Measurements from ENCODE around the gene OR10A6.
A peak's percentile ranks its signal among the peaks of the same experiment; 100 is the strongest.

Gene OR10A6

GRCh38 chr11:7967097-7967496 lies 36.0 kb upstream of the OR10A6 start:
- no peak for DNase-seq
- WGBS (ENCODE audit: extremely low coverage, insufficient coverage, insufficient read length): no CpG with 5 or more reads among the region's 1 CpG

DNA sequence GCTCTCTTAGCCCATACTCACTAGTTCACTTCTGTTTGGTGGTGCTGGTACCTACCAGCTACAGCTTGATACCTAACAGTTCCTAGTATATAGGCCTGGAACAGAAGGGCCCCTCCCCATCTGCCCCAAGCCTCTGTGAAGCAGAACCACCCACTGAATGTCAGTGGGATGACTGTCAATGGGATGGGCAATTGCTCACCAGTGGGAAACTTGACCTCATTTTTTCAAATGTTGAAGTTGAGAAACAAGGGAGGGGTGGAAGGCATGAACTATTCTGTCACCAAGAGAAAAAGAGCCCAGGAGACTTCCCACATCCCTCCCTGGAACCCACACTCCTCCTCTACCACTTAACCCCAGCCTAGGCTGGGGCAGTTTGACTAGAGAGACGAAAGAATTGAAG lies 34.3 kb upstream of the OR10A6 start, which contains the start of gene NLRP10:
TSS of gene NLRP10 (minus strand) at position 62 of the 400 bp plus-strand sequence. CDS start 1,952 bp downstream, outside the sequence.
- Histone ChIP-seq H3K36me3 (ENCODE audit: control insufficient read depth in 1 of 2, insufficient read depth in 2 of 2, low read length in 2 of 2) (no peaks in the 10 kb centered on the region), H2BK120ac (ENCODE audit: insufficient read depth, low read length, poor library complexity) (peak within 1 kb of the TSS; percentile 14), H3K79me1 (ENCODE audit: low read length) (peaks cover 13% of the 10 kb centered on the region), H3K4me3 (ENCODE audit: low read depth, low read length) (no peak within 1 kb of the TSS), H3K4me2 (ENCODE audit: low read length) (peak within 1 kb of the TSS; percentile 25), H3K4me1 (ENCODE audit: control insufficient read depth in 1 of 2, insufficient read depth in 2 of 2, low read length in 2 of 2) (peaks cover 19 to 30% of the 10 kb centered on the region in 2 experiments), H2BK12ac (ENCODE audit: low read length) (peak within 1 kb of the TSS; percentile 56), H3K23ac (ENCODE audit: low read length) (no peak within 1 kb of the TSS), H3K79me2 (ENCODE audit: control insufficient read depth, insufficient read depth, low read length, poor library complexity) (no peaks in the 10 kb centered on the region), H2BK5ac (ENCODE audit: low read depth, low read length, poor library complexity) (no peak within 1 kb of the TSS), H3K27ac (ENCODE audit: low read depth, low read length) (peak within 1 kb of the TSS; percentile 1), H2AK5ac (ENCODE audit: low read length) (no peak within 1 kb of the TSS), H4K91ac (ENCODE audit: low read depth, low read length) (peak within 1 kb of the TSS; percentile 33), H3K27me3 (ENCODE audit: insufficient read depth, low read length) (no peaks in the 10 kb centered on the region), H3K9ac (ENCODE audit: low read length) (no peak within 1 kb of the TSS), H2AFZ (ENCODE audit: insufficient read depth, low read length, poor library complexity) (no peak within 1 kb of the TSS), H3K4ac (ENCODE audit: low read depth, low read length) (no peak within 1 kb of the TSS), H4K12ac (ENCODE audit: low read depth, low read length) (no peak within 1 kb of the TSS), H3K9me3 (ENCODE audit: insufficient read depth, low read depth, low read length) (no peaks in the 10 kb centered on the region), H3K18ac (ENCODE audit: low read length) (no peak within 1 kb of the TSS), H4K8ac (ENCODE audit: low read depth, low read length) (no peak within 1 kb of the TSS), H3K14ac (ENCODE audit: low read length) (no peak within 1 kb of the TSS)
- DNase-seq: peak in 1 of 2 donors; percentile 20
- WGBS (ENCODE audit: extremely low coverage, insufficient coverage, insufficient read length): no CpG with 5 or more reads among the region's 1 CpG

More at GRCh38 chr11:7967097-7967496, 36.0 kb upstream of the OR10A6 start:
- Histone ChIP-seq H2BK12ac (ENCODE audit: low read length) (peak overlapping the region; percentile 51), H2AFZ (ENCODE audit: insufficient read depth, low read length, poor library complexity) (no peak overlapping the region), H3K14ac (ENCODE audit: low read length) (peak overlapping the region; percentile 19), H4K8ac (ENCODE audit: low read depth, low read length) (peak overlapping the region; percentile 6), H2AK5ac (ENCODE audit: low read length) (peak overlapping the region; percentile 61), H3K4ac (ENCODE audit: low read depth, low read length) (no peak overlapping the region), H3K4me2 (ENCODE audit: low read length) (no peak overlapping the region), H4K12ac (ENCODE audit: low read depth, low read length) (no peak overlapping the region), H3K4me3 (ENCODE audit: low read depth, low read length) (no peak overlapping the region), H2BK120ac (ENCODE audit: insufficient read depth, low read length, poor library complexity) (no peak overlapping the region), H3K23ac (ENCODE audit: low read length) (no peak overlapping the region), H3K9me3 (ENCODE audit: insufficient read depth, low read depth, low read length) (no peaks in the 10 kb centered on the region), H3K27ac (ENCODE audit: low read depth, low read length) (no peak overlapping the region), H3K18ac (ENCODE audit: low read length) (peak overlapping the region; percentile 29), H3K36me3 (ENCODE audit: control insufficient read depth in 1 of 2, insufficient read depth in 2 of 2, low read length in 2 of 2) (no peaks in the 10 kb centered on the region), H3K9ac (ENCODE audit: low read length) (no peak overlapping the region), H3K79me2 (ENCODE audit: control insufficient read depth, insufficient read depth, low read length, poor library complexity) (no peaks in the 10 kb centered on the region), H4K91ac (ENCODE audit: low read depth, low read length) (peak overlapping the region; percentile 33), H3K27me3 (ENCODE audit: insufficient read depth, low read length) (no peaks in the 10 kb centered on the region), H3K4me1 (ENCODE audit: control insufficient read depth in 1 of 2, insufficient read depth in 2 of 2, low read length in 2 of 2) (peaks cover 19 to 30% of the 10 kb centered on the region in 2 experiments), H3K79me1 (ENCODE audit: low read length) (peaks cover 13% of the 10 kb centered on the region), H2BK5ac (ENCODE audit: low read depth, low read length, poor library complexity) (no peak overlapping the region)

DNA sequence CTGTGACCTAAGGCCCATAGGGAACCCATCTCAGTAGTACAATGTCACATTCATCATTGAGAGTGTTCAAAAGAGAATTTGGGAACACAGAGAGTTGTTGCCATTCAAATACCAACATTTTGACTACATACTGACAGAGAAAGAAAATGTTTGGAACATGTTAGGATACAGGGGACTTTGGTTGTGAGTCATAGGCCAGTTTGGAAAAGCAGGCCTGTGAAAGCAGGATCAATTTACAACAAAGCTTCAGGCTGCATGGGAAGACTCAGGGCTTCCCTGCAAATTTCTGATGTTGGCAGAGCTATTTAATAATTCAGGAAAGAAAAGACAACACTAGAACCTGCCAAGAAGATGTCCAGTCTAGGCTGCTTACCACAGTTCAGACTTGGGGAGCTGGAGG lies 33.8 kb upstream of the OR10A6 start:
- peaks cover 11% of the 10 kb centered on the region for H3K79me1 ChIP-seq (ENCODE audit: low read length)
- no peak overlapping the region for H2BK5ac ChIP-seq (ENCODE audit: low read depth, low read length, poor library complexity)
- peak overlapping the region; percentile 25 for H3K4me2 ChIP-seq (ENCODE audit: low read length)
- H3K14ac ChIP-seq (ENCODE audit: low read length): no peak overlapping the region
- no peak overlapping the region for H3K4ac ChIP-seq (ENCODE audit: low read depth, low read length)
- no peak for DNase-seq
- no peaks in the 10 kb centered on the region for H3K36me3 ChIP-seq (ENCODE audit: control insufficient read depth in 1 of 2, insufficient read depth in 2 of 2, low read length in 2 of 2)
- no peak overlapping the region for H4K12ac ChIP-seq (ENCODE audit: low read depth, low read length)
- H3K79me2 ChIP-seq (ENCODE audit: control insufficient read depth, insufficient read depth, low read length, poor library complexity): no peaks in the 10 kb centered on the region
- peak overlapping the region; percentile 33 for H4K91ac ChIP-seq (ENCODE audit: low read depth, low read length)
- no peak overlapping the region for H2BK120ac ChIP-seq (ENCODE audit: insufficient read depth, low read length, poor library complexity)
- no peak overlapping the region for H2AK5ac ChIP-seq (ENCODE audit: low read length)
- H2BK12ac ChIP-seq (ENCODE audit: low read length): peak overlapping the region; percentile 2
- H3K23ac ChIP-seq (ENCODE audit: low read length): no peak overlapping the region
- no peak overlapping the region for H2AFZ ChIP-seq (ENCODE audit: insufficient read depth, low read length, poor library complexity)
- H3K9ac ChIP-seq (ENCODE audit: low read length): no peak overlapping the region
- H3K4me3 ChIP-seq (ENCODE audit: low read depth, low read length): no peak overlapping the region
- no peaks in the 10 kb centered on the region for H3K27me3 ChIP-seq (ENCODE audit: insufficient read depth, low read length)
- H4K8ac ChIP-seq (ENCODE audit: low read depth, low read length): no peak overlapping the region
- peaks cover 19 to 25% of the 10 kb centered on the region in 2 experiments for H3K4me1 ChIP-seq (ENCODE audit: control insufficient read depth in 1 of 2, insufficient read depth in 2 of 2, low read length in 2 of 2)
- no peaks in the 10 kb centered on the region for H3K9me3 ChIP-seq (ENCODE audit: insufficient read depth, low read depth, low read length)
- H3K18ac ChIP-seq (ENCODE audit: low read length): no peak overlapping the region
- H3K27ac ChIP-seq (ENCODE audit: low read depth, low read length): peak overlapping the region; percentile 1

GRCh38 chr11:7964261-7964660 lies 33.2 kb upstream of the OR10A6 start:
- Histone ChIP-seq H3K36me3 (ENCODE audit: control insufficient read depth in 1 of 2, insufficient read depth in 2 of 2, low read length in 2 of 2) (no peaks in the 10 kb centered on the region), H3K4me2 (ENCODE audit: low read length) (no peak overlapping the region), H3K4me3 (ENCODE audit: low read depth, low read length) (no peak overlapping the region), H2BK12ac (ENCODE audit: low read length) (no peak overlapping the region), H3K79me2 (ENCODE audit: control insufficient read depth, insufficient read depth, low read length, poor library complexity) (no peaks in the 10 kb centered on the region), H3K14ac (ENCODE audit: low read length) (no peak overlapping the region), H2AK5ac (ENCODE audit: low read length) (no peak overlapping the region), H3K27me3 (ENCODE audit: insufficient read depth, low read length) (no peaks in the 10 kb centered on the region), H3K27ac (ENCODE audit: low read depth, low read length) (no peak overlapping the region), H4K8ac (ENCODE audit: low read depth, low read length) (no peak overlapping the region), H3K18ac (ENCODE audit: low read length) (no peak overlapping the region), H3K9ac (ENCODE audit: low read length) (no peak overlapping the region), H4K91ac (ENCODE audit: low read depth, low read length) (no peak overlapping the region), H3K79me1 (ENCODE audit: low read length) (peaks cover 11% of the 10 kb centered on the region), H4K12ac (ENCODE audit: low read depth, low read length) (no peak overlapping the region), H2BK5ac (ENCODE audit: low read depth, low read length, poor library complexity) (no peak overlapping the region), H3K4me1 (ENCODE audit: control insufficient read depth in 1 of 2, insufficient read depth in 2 of 2, low read length in 2 of 2) (peaks cover 19 to 25% of the 10 kb centered on the region in 2 experiments), H3K9me3 (ENCODE audit: insufficient read depth, low read depth, low read length) (no peaks in the 10 kb centered on the region), H2AFZ (ENCODE audit: insufficient read depth, low read length, poor library complexity) (no peak overlapping the region), H3K23ac (ENCODE audit: low read length) (no peak overlapping the region), H3K4ac (ENCODE audit: low read depth, low read length) (no peak overlapping the region), H2BK120ac (ENCODE audit: insufficient read depth, low read length, poor library complexity) (no peak overlapping the region)
- no CpG with 5 or more reads among the region's 3 CpGs for WGBS (ENCODE audit: extremely low coverage, insufficient coverage, insufficient read length)
- DNase-seq: no peak
